Body of pancreas (tissue), 4 donors: ENCODE results near the gene FMO1. TPM values are rescaled to one million over a fixed set of nuclear protein-coding genes. Genes with fewer than 3 reads are reported as not detected.
"Not testable (repeated sequence)": the region's sequence is repeated elsewhere in the genome, so short reads cannot be mapped to it uniquely, and the experiment has no call there.

ENCODE experiments used
- ATAC-seq: fragments of 150-250 bp; one replicate; pipeline ENCODE4 v1.9.1; 2016
- DNase-seq, 4 donors: peaks; one replicate each; pipeline ENCODE4 v3.0.0-alpha.2; 2019
- H3K27ac ChIP-seq, 4 donors: fragments of 200-600 bp; sonication (generic); 1 replicate in 3 of 4; 2 replicates in 1 of 4; pipeline versions ENCODE4 v1.5.1 to v1.6.1; 2016 to 2019; ENCODE audit warnings: mild to moderate bottlenecking in 1 of 4, mixed read lengths in 1 of 4, moderate library complexity in 1 of 4
- H3K27me3 ChIP-seq, 2 donors: fragments of 200-600 bp; sonication (generic); one replicate each; pipeline ENCODE4 v1.6.0; 2016; ENCODE audit warnings: mild to moderate bottlenecking in 1 of 2
- H3K36me3 ChIP-seq, 2 donors: fragments of 200-600 bp; sonication (generic); replicated peaks in 1 of 2; 2 replicates each; pipeline ENCODE4 v1.5.1; 2016; ENCODE audit warnings: low read depth in 2 of 2; ENCODE audit not compliant: insufficient read depth in 1 of 2
- H3K4me1 ChIP-seq: fragments of 200-600 bp; sonication (generic); one replicate; pipeline ENCODE4 v1.6.0; 2016
- H3K4me3 ChIP-seq, 2 donors: fragments of 200-600 bp; sonication (generic); 1 replicate in 1 of 2; 2 replicates in 1 of 2; pipeline ENCODE4 v1.5.1; 2016 to 2019
- H3K9me3 ChIP-seq, 3 donors: fragments of 200-600 bp; sonication (generic); 1 replicate in 2 of 3; 2 replicates in 1 of 3; pipeline ENCODE4 v1.5.1; 2016
- CTCF ChIP-seq, 7 experiments: fragments of 450-650 bp in 4 of 7; fragments of 200-600 bp in 3 of 7; sonication (generic) in 3 of 7; IDR thresholded peaks; one replicate each; pipeline ENCODE4 v1.5.1; 2016 to 2019; ENCODE audit warnings: antibody characterized with exemption in 7 of 7
- POLR2A ChIP-seq, 3 donors: fragments of 450-650 bp; IDR thresholded peaks; one replicate each; pipeline ENCODE4 v1.6.1; 2016; ENCODE audit warnings: antibody characterized with exemption in 3 of 3, mild to moderate bottlenecking in 2 of 3
- WGBS, 2 donors: methylation state at CpG; one replicate each; pipeline ENCODE4 v1.1.5; 2017; 5-methylcytosine and 5-hydroxymethylcytosine counted together
- intact Hi-C: fragments of 100-400 bp; cut with DNase I; formaldehyde crosslinking; loops from one replicate; pipeline ENCODE4 v1.15.1; 2023
- total RNA-seq, 2 donors: library from RNA; depleted of rRNA; stranded (reverse); fragments of >200 nt; gene quantifications; one replicate each; pipeline ENCODE4 v1.1.0, GENCODE V29; 2016

FMO1 gene
- total RNA-seq, 2 donors from 2014 or later, result 0.99 to 3.1 TPM

- no peak for ATAC-seq
- no peaks in the 10 kb centered on the region for H3K36me3 ChIP-seq
- TF ChIP-seq POLR2A (IDR thresholded peaks at IDR 0.05), result no peak
- TF ChIP-seq CTCF (IDR thresholded peaks at IDR 0.05), result no peak
- WGBS, 2 donors, result 83 to 87% methylated on average over 1 of the region's 1 CpG
- H3K27ac ChIP-seq, result no peak overlapping the region
- DNase-seq, result no peak
- H3K27me3 ChIP-seq, result no peaks in the 10 kb centered on the region
- intact Hi-C loops, result no loop called here
- no peak overlapping the region for H3K4me3 ChIP-seq
- no peaks in the 10 kb centered on the region for H3K4me1 ChIP-seq
- H3K9me3 ChIP-seq, result no peaks in the 10 kb centered on the region
Measured at GRCh38 chr1:171233183-171233582, 15.1 kb upstream of the FMO1 start.

- ATAC-seq, H3K4me3 ChIP-seq, H3K4me1 ChIP-seq, H3K27me3 ChIP-seq, H3K9me3 ChIP-seq, H3K36me3 ChIP-seq, intact Hi-C loops, H3K27ac ChIP-seq, DNase-seq: not testable (repeated sequence)
- WGBS, 2 donors, result 80 to 92% methylated on average over 4 of the region's 4 CpGs
Measured at GRCh38 chr1:171236231-171236630, 12.1 kb upstream of the FMO1 start.

- TF ChIP-seq POLR2A (IDR thresholded peaks at IDR 0.05) (no peak), CTCF (IDR thresholded peaks at IDR 0.05) (no peak)
- 59 to 70% methylated on average over 4 of the region's 4 CpGs for WGBS, 2 donors
Measured at GRCh38 chr1:171243878-171244277, 4.4 kb upstream of the FMO1 start.

GRCh38 chr1:171245458-171246064 lies 2.7 kb upstream of the FMO1 start:
- 33 to 35% methylated on average over 6 of the region's 6 CpGs for WGBS, 2 donors
- Histone ChIP-seq H3K9me3 (no peaks in the 10 kb centered on the region), H3K36me3 (no peaks in the 10 kb centered on the region), H3K27ac (no peak overlapping the region), H3K4me3 (no peak overlapping the region), H3K27me3 (no peaks in the 10 kb centered on the region), H3K4me1 (no peaks in the 10 kb centered on the region)
- ATAC-seq (peak; percentile 77), DNase-seq (peak; percentile 34 to 54 (median 48))
- intact Hi-C loops, result no loop called here
- TF ChIP-seq CTCF (IDR thresholded peaks at IDR 0.05) (peak; percentile 41 to 72 (median 67)), POLR2A (IDR thresholded peaks at IDR 0.05) (no peak)

More at GRCh38 chr1:171243878-171244277, 4.4 kb upstream of the FMO1 start:
- Histone ChIP-seq H3K36me3 (no peaks in the 10 kb centered on the region), H3K27ac (no peak overlapping the region), H3K4me3 (no peak overlapping the region), H3K9me3 (no peaks in the 10 kb centered on the region), H3K27me3 (no peaks in the 10 kb centered on the region), H3K4me1 (no peaks in the 10 kb centered on the region)
- DNase-seq (no peak), ATAC-seq (no peak)
- intact Hi-C loops, result no loop called here

GRCh38 chr1:171247501-171247900 lies 793 bp upstream of the FMO1 start:
- 69 to 87% methylated on average over 4 of the region's 4 CpGs for WGBS, 2 donors
- no peaks in the 10 kb centered on the region for H3K9me3 ChIP-seq
- peaks cover 5% of the 10 kb centered on the region for H3K4me1 ChIP-seq
- H3K36me3 ChIP-seq, result no peaks in the 10 kb centered on the region
- no peak for DNase-seq
- no peak overlapping the region for H3K4me3 ChIP-seq
- ATAC-seq, result no peak
- no peak overlapping the region for H3K27ac ChIP-seq
- H3K27me3 ChIP-seq, result no peaks in the 10 kb centered on the region
- intact Hi-C loops, result no loop called here
- TF ChIP-seq POLR2A (IDR thresholded peaks at IDR 0.05) (no peak), CTCF (IDR thresholded peaks at IDR 0.05) (no peak)
